Ecto neural progenitor cell (in vitro differentiated cells): ENCODE data around the gene ATG16L1.

Experiments
- DNase-seq: peaks from one replicate; pipeline ENCODE4 v3.0.0-alpha.2; 2018; ENCODE audit warnings: low spot score

The ATG16L1 gene

GRCh38 chr2:233260661-233261060 lies 9.2 kb downstream of the ATG16L1 start:
- DNase-seq, result no peak

DNA sequence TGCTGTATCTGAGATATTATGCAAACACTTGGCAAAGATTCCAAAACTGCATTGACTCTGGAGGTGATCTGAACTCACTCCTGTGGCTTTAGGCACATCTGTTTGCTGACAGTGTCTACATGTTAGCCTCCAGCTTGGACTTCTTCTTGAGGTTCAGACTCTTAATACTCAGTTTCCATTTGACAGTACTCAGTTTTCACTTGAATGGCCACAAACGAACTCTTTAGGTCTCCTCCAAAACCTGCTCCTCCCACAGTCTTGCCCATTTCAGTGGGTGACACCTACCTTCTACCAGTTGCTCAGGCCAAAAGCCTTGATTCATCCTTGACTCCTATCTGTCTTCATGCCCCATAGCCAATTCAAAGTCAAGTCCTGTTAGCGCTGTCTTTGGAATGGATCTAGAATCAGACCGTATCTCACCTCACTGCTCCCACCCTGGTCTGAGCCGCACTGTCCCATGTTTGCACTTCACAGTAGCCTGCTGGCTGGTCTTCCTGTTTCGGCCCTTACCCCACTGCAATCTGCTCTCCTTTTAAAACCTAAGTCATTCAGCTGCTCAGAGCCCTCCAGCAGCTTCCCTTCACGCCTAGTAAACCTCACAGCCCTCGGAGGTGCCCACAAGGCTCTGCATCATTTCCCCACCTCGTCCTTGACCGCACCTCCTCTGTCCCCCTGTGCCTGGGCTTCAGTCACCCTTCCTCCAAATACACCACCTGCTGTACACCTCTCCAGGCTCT lies 10.5 kb downstream of the ATG16L1 start:
- no peak for DNase-seq

DNA sequence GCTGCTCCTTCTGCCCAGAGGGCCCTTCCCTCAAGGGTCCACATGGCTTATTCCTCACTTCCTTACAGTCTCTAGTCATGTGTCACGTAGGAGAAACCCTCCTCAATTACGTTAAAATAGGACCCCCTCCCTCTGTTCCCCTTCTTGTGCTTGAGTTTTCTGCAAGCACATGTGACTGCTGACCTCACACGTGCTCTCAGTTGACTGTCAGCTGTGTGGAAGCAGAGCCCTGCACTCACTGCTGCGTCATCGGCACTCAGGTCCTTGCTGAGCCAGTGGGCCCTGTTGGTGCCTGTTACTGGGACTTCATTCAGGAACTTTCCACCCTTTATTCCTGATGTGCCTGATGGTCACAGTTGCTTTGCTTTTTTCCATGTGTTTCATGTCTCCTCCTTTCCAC lies 11.1 kb downstream of the ATG16L1 start:
- no peak for DNase-seq

- DNase-seq, result no peak
Measured at GRCh38 chr2:233263045-233263570, 11.6 kb downstream of the ATG16L1 start.

DNA sequence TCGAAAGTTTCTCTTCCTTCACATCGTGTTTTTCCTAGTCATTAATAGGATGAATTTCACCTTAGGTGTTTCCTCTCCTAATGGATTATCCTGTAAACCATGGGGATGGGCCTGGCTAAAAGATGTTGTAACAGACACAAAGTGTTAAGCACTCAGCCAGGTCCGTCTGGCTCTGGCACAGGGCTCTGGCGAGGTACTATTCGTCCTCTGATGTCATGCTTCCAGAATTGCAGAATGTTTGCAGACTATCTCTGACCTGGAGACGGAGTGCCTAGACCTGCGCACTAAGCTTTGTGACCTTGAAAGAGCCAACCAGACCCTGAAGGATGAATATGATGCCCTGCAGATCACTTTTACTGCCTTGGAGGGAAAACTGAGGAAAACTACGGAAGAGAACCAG lies 13.2 kb downstream of the ATG16L1 start:
- no peak for DNase-seq

GRCh38 chr2:233265899-233266431 lies 14.5 kb downstream of the ATG16L1 start:
- DNase-seq, result no peak

- DNase-seq, result no peak
Measured at GRCh38 chr2:233266481-233266880, 15.0 kb downstream of the ATG16L1 start.

GRCh38 chr2:233267516-233268245 lies 16.2 kb downstream of the ATG16L1 start:
- DNase-seq, result no peak

- DNase-seq, result no peak
Measured at GRCh38 chr2:233270366-233270765, 18.9 kb downstream of the ATG16L1 start.

- no peak for DNase-seq
Measured at GRCh38 chr2:233270951-233271350, 19.5 kb downstream of the ATG16L1 start.

GRCh38 chr2:233271693-233272092 lies 20.2 kb downstream of the ATG16L1 start:
- DNase-seq, result no peak

DNA sequence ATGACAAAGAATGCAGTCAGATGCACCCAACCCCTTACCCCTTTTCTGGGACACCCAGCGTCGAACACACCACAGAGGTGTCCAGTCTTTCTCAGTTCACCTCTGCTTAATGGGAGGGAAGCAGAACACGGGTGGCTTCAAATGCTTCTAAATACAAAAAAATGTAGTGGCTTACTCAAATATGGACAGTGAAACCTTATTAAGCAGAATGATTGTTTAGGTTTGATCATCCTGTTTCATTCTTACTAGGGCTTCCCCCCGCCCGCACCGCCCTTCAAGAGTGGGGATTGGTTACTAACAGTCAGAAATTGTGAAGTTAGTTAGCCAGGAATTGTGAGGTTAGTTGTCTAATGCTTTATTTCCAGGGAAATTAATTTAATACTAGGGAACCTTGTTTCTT lies 21.6 kb downstream of the ATG16L1 start:
- DNase-seq, result no peak

DNA sequence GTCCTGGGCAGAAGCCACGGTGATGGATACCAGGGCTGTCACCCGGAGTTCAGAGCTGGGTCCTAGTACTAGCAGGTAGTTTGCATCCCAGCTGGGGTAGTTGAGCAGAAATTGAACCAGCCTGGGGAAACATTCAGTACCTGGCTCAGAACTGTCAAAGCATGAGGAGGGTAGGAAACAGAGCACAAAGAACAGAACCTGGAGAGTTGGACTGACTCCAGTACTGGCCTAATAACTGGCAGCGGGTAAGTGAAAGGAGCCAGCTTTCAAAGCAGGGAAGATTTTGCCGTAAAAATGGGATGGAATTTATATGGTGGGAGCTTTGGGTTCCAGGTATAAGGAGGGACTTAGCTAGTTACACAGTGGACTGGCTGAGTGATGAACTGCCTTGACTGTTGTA lies 23.8 kb downstream of the ATG16L1 start:
- no peak for DNase-seq

GRCh38 chr2:233278921-233279320 lies 27.4 kb downstream of the ATG16L1 start:
- no peak for DNase-seq

GRCh38 chr2:233280114-233280693 lies 28.7 kb downstream of the ATG16L1 start:
- DNase-seq, result no peak

- DNase-seq, result no peak
Measured at GRCh38 chr2:233281553-233281952, 30.1 kb downstream of the ATG16L1 start.

DNA sequence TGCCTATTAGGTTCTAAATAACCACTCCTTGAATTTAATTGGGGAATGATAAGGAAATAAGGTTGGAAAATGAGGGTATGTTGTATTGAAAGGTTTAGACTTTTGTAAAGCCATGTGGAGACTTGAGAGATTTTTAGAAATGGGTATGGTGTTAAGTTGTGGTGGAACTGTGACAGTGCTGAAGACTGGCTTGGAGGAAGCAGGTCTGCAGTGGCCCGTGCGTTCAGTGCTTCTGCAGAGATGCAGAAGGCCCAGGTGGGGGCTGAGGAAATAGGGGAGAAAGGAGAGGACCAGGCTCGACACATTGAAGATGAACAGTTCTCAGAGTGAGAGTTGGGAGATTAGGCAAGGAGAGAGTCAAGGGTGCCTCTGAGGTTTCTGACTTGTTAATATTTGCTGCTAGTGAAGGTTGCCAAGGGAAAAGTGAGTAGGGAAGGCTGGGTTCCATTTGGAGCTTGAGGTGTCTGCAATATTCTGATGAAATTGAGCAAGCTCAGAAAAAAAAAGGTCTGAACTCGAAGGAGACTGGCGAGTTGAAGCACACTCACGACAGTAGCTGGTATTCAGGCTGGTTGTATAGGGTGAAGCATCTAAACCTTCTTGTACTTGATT lies 30.6 kb downstream of the ATG16L1 start:
- no peak for DNase-seq

- no peak for DNase-seq
Measured at GRCh38 chr2:233285921-233286320, 34.4 kb downstream of the ATG16L1 start.

- DNase-seq, result no peak
Measured at GRCh38 chr2:233287871-233288270, 36.4 kb downstream of the ATG16L1 start.

- DNase-seq, result no peak
Measured at GRCh38 chr2:233288663-233289062, 37.2 kb downstream of the ATG16L1 start.

DNA sequence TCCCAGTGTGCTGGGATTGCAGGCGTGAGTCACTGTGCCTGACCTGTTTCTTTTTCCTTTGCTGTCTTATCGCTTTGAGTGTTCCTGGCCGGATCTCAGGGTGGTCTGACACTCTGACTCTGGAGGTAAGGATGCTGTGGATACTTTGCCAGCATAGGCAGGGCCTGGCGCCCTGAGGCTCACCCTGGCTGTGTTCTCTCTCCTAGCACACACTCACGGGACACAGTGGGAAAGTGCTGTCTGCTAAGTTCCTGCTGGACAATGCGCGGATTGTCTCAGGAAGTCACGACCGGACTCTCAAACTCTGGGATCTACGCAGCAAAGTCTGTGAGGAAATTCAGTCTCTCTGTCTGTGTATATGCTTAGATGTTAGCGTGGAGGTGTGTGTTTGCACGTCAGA lies 38.2 kb downstream of the ATG16L1 start:
- DNase-seq, result no peak
